ENCODE data around the gene EEF1B2.
A peak's percentile ranks its signal among the peaks of the same experiment; 100 is the strongest.
"Not testable (repeated sequence)": the region's sequence is repeated elsewhere in the genome, so short reads cannot be mapped to it uniquely, and the experiment has no call there.

Gene EEF1B2

DNA sequence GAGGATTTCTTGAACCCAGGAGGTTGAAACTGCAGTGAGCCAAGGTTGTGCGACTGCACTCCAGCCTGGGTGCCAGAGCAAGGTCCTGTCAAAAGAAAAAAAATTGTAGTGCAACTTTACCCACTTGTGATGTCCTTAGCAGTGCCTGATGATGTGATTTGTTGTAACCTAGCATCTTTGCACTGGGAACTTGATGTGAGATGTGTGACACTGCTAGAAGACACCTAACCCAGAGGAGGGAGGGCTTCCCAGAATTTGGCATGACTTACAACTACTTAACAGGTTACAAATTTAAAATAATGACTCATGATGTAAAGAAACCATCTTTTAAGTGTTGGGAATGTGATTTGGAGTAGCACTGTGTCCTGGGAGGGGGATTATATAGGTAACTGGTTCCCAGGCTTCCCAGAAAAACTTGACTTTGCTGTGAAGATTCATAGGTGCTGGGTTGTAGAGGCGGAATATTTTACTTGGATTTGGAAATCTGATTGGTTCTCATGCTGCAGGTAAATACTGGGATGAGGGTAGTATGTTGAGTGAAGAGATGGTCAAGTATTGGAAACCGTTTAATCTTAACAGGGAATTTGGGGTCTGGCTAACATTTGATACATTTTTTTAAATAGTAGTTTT is 3.7 kb downstream of the EEF1B2 start:
- H3K4me3 ChIP-seq (ENCODE audit: low read length, poor library complexity, severe bottlenecking): peak overlapping the region; percentile 93
- peak overlapping the region; percentile 24 for H3K9ac ChIP-seq (ENCODE audit: low read depth, low read length, poor library complexity, severe bottlenecking)

DNA sequence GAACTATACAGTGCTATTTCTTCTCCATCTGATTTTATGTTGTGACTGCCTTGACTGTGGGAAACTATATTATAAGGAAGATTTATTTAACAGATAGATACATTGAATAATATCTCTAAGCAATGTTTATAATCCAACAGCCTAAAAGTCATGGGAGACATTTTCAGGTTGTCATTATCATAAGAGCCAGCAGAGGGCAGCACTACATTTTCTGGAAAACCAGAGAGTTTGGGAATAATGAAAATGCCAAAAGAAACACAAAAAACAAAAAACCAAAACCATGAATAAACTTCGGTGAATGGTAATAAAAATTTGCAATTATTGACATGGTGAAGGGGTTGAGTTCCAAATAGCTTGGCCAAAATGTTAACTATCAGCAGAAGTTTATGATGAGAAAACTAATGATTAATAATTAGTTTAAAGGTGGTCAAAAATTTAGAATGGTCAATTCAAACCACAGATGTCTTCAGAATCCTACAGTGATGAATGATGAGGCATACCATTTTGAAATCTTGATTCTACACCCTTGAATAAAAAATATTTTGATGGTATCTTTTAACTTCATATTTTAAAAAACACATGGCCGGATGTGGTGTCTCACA is 4.7 kb downstream of the EEF1B2 start:
- no peak overlapping the region for H2AFZ ChIP-seq (ENCODE audit: low read length)
- H3K36me3 ChIP-seq (ENCODE audit: insufficient read depth, low read length): peaks cover 28% of the 10 kb centered on the region; the same call in 1 of the 2 replicates
- H4K20me1 ChIP-seq (ENCODE audit: insufficient read depth, low read length, poor library complexity, severe bottlenecking): peaks cover 41% of the 10 kb centered on the region
- TF ChIP-seq EZH2phosphoT487 (IDR thresholded peaks at IDR 0.05; ENCODE audit: borderline replicate concordance): no peak
- TF ChIP-seq, protein P1, sequence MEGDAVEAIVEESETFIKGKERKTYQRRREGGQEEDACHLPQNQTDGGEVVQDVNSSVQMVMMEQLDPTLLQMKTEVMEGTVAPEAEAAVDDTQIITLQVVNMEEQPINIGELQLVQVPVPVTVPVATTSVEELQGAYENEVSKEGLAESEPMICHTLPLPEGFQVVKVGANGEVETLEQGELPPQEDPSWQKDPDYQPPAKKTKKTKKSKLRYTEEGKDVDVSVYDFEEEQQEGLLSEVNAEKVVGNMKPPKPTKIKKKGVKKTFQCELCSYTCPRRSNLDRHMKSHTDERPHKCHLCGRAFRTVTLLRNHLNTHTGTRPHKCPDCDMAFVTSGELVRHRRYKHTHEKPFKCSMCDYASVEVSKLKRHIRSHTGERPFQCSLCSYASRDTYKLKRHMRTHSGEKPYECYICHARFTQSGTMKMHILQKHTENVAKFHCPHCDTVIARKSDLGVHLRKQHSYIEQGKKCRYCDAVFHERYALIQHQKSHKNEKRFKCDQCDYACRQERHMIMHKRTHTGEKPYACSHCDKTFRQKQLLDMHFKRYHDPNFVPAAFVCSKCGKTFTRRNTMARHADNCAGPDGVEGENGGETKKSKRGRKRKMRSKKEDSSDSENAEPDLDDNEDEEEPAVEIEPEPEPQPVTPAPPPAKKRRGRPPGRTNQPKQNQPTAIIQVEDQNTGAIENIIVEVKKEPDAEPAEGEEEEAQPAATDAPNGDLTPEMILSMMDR (conservative IDR thresholded peaks at IDR 0.05; ENCODE audit: low read length): peak; percentile 85
- no peaks in the 10 kb centered on the region for H3K27me3 ChIP-seq (ENCODE audit: insufficient read depth, low read length, poor library complexity, severe bottlenecking)
- H3K4me3 ChIP-seq (ENCODE audit: low read length, poor library complexity, severe bottlenecking): no peak overlapping the region
- no peaks in the 10 kb centered on the region for H3K9me2 ChIP-seq (replicated peaks; ENCODE audit: low read depth, low read length)
- H3K4me1 ChIP-seq (ENCODE audit: insufficient read depth, low read length, poor library complexity, severe bottlenecking): peaks cover 31% of the 10 kb centered on the region
- H3K79me2 ChIP-seq (ENCODE audit: insufficient read depth, low read length): peaks cover 49% of the 10 kb centered on the region
- H3F3A ChIP-seq (ENCODE audit: low read depth): no peaks in the 10 kb centered on the region
- H3K4me2 ChIP-seq (ENCODE audit: low read depth, low read length, poor library complexity, severe bottlenecking): peak overlapping the region; percentile 95
- no peak overlapping the region for H3K9ac ChIP-seq (ENCODE audit: low read depth, low read length, poor library complexity, severe bottlenecking)
- no peaks in the 10 kb centered on the region for H3K9me3 ChIP-seq (ENCODE audit: insufficient read depth, low read depth, low read length)

More for the DNA sequence above, 3.7 kb downstream of the EEF1B2 start:
- Histone ChIP-seq H3K79me2 (ENCODE audit: insufficient read depth, low read length) (peaks cover 58% of the 10 kb centered on the region), H2AFZ (ENCODE audit: low read length) (no peak overlapping the region), H3K9me3 (ENCODE audit: insufficient read depth, low read depth, low read length) (no peaks in the 10 kb centered on the region), H3K4me2 (ENCODE audit: low read depth, low read length, poor library complexity, severe bottlenecking) (peak overlapping the region; percentile 95), H4K20me1 (ENCODE audit: insufficient read depth, low read length, poor library complexity, severe bottlenecking) (peaks cover 45% of the 10 kb centered on the region), H3K4me1 (ENCODE audit: insufficient read depth, low read length, poor library complexity, severe bottlenecking) (peaks cover 31% of the 10 kb centered on the region), H3F3A (ENCODE audit: low read depth) (no peaks in the 10 kb centered on the region), H3K27me3 (ENCODE audit: insufficient read depth, low read length, poor library complexity, severe bottlenecking) (no peaks in the 10 kb centered on the region), H3K36me3 (ENCODE audit: insufficient read depth, low read length) (peaks cover 28% of the 10 kb centered on the region; the same call in 1 of the 2 replicates), H3K9me2 (replicated peaks; ENCODE audit: low read depth, low read length) (no peaks in the 10 kb centered on the region)
- no peak for TF ChIP-seq EZH2phosphoT487 (IDR thresholded peaks at IDR 0.05; ENCODE audit: borderline replicate concordance)
- TF ChIP-seq, protein P1 (conservative IDR thresholded peaks at IDR 0.05; ENCODE audit: low read length): no peak

DNA sequence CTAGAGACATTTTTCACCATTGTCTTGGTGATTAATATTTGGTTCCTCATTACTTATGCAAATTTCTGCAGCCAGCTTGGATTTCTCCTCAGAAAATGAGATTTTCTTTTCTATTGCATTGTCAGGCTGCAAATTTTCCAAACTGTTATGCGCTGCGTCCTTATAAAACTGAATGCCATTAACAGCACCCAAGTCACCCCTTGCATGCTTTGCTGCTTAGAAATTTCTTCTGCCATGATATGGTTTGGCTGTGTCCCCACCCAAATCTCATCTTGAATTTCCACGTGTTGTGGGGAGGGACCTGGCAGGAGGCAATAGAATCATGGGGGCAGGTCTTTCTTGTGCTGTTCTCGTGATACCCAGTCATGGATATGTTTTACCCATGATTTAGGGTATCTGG is 8.5 kb downstream of the EEF1B2 start:
- H3K9me3 ChIP-seq (ENCODE audit: insufficient read depth, low read depth, low read length); H3K36me3 ChIP-seq (ENCODE audit: insufficient read depth, low read length): not testable (repeated sequence)
- peaks cover 11% of the 10 kb centered on the region for H4K20me1 ChIP-seq (ENCODE audit: insufficient read depth, low read length, poor library complexity, severe bottlenecking)

DNA sequence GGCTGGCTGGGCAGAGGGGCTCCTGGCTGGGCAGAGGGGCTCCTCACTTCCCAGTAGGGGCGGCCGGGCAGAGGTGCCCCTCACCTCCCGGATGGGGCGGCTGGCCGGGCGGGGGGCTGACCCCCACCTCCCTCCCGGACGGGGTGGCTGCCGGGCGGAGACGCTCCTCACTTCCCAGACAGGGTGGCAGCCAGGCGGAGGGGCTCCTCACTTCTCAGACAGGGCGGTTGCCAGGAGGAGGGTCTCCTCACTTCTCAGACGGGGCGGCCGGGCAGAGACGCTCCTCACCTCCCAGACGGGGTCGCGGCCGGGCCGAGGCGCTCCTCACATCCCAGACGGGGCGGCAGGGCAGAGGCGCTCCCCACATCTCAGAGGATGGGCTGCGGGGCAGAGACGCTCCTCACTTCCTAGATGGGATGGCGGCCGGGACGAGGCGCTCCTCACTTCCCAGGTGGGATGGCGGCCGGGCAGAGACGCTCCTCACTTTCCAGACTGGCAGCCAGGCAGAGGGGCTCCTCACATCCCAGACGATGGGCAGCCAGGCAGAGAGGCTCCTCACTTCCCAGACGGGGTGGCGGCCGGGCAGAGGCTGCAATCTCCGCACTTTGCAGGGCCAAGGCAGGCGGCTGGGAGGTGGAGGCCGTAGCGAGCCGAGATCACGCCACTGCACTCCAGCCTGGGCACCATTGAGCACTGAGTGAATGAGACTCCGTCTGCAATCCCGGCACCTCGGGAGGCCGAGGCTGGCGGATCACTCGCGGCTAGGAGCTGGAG is 12.1 kb downstream of the EEF1B2 start:
- not testable (repeated sequence) for H4K20me1 ChIP-seq (ENCODE audit: insufficient read depth, low read length, poor library complexity, severe bottlenecking)

More for the DNA sequence above, 8.5 kb downstream of the EEF1B2 start:
- not testable (repeated sequence) for H3K4me2 ChIP-seq (ENCODE audit: low read depth, low read length, poor library complexity, severe bottlenecking); H3K4me3 ChIP-seq (ENCODE audit: low read length, poor library complexity, severe bottlenecking); H3K4me1 ChIP-seq (ENCODE audit: insufficient read depth, low read length, poor library complexity, severe bottlenecking); H2AFZ ChIP-seq (ENCODE audit: low read length); H3K9ac ChIP-seq (ENCODE audit: low read depth, low read length, poor library complexity, severe bottlenecking); H3K27me3 ChIP-seq (ENCODE audit: insufficient read depth, low read length, poor library complexity, severe bottlenecking); H3K9me2 ChIP-seq (replicated peaks; ENCODE audit: low read depth, low read length); H3F3A ChIP-seq (ENCODE audit: low read depth)
- peaks cover 14% of the 10 kb centered on the region for H3K79me2 ChIP-seq (ENCODE audit: insufficient read depth, low read length)

More for the DNA sequence above, 12.1 kb downstream of the EEF1B2 start:
- not testable (repeated sequence) for H3K4me1 ChIP-seq (ENCODE audit: insufficient read depth, low read length, poor library complexity, severe bottlenecking); H3K9ac ChIP-seq (ENCODE audit: low read depth, low read length, poor library complexity, severe bottlenecking); H3K9me2 ChIP-seq (replicated peaks; ENCODE audit: low read depth, low read length); H3K4me2 ChIP-seq (ENCODE audit: low read depth, low read length, poor library complexity, severe bottlenecking); H3K9me3 ChIP-seq (ENCODE audit: insufficient read depth, low read depth, low read length); H3K79me2 ChIP-seq (ENCODE audit: insufficient read depth, low read length); H3K4me3 ChIP-seq (ENCODE audit: low read length, poor library complexity, severe bottlenecking); H3K36me3 ChIP-seq (ENCODE audit: insufficient read depth, low read length); H3K27me3 ChIP-seq (ENCODE audit: insufficient read depth, low read length, poor library complexity, severe bottlenecking); H2AFZ ChIP-seq (ENCODE audit: low read length); H3F3A ChIP-seq (ENCODE audit: low read depth)

Measured in Loucy (cell line).